ENCODE measurements around the gene INPP5D.

GRCh38 chr2:233153146-233153798, 93.1 kb downstream of the INPP5D start:
- TF ChIP-seq CTCF (conservative IDR thresholded peaks at IDR 0.05; ENCODE audit: low read depth, low read length) (no peak), EZH2 (IDR thresholded peaks at IDR 0.05; ENCODE audit: borderline replicate concordance, low read depth, low read length, poor library complexity, severe bottlenecking) (no peak)

All from A673 (cell line).